T-helper 1 cell (primary cell): Measurements from ENCODE around the gene LRBA.
"Not testable (repeated sequence)": the region's sequence is repeated elsewhere in the genome, so short reads cannot be mapped to it uniquely, and the experiment has no call there.

Experiments used
- DNase-seq, 5 donors: peaks; one replicate each; pipeline ENCODE4 v3.0.0-alpha.2; 2012 to 2020

The LRBA gene

GRCh38 chr4:150784939-150785338 lies 230.1 kb downstream of the LRBA start:
- DNase-seq, result no peak

DNA sequence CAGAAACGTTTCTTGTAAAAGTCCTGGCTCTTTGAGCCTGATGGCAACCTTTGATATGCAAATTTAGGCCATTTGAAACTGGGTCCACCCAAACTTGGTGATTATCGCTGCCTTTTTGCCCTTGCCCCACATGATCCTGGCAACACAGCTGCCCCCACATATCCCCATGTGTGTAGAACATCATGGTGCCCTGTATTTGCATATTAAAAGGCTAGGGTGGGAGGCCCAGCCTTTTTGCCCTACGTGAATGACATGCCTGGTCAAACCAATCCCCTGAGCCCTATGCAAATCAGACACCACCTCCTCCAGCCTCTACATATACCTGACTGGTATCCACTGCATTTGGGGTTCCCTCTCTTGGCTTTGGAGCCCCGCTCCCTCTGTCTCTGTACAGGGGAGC lies 230.8 kb downstream of the LRBA start:
- DNase-seq, result no peak

DNA sequence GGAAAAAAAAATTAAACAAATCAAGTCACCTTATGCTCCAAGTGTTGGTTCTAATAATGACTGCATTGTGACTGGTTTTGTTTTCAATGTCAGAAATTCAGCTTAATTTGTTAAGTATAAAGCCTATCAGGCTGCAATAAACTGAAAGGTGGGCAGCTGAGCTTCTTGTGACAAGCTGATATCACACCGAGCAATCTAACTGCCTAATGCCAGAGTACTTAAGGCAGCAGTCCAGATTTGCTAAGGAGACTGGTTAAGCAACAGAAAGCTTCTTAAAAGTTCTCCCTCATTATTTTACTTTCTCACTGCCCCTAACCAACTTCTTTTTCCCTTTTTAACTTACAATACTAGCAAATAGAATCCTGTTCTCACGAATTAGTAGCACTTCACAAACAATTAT lies 232.2 kb downstream of the LRBA start:
- DNase-seq, result no peak

- no peak for DNase-seq
Measured at GRCh38 chr4:150782311-150782710, 232.8 kb downstream of the LRBA start.

GRCh38 chr4:150781191-150781590 lies 233.9 kb downstream of the LRBA start:
- no peak for DNase-seq

- DNase-seq, result no peak
Measured at GRCh38 chr4:150779707-150780106, 235.4 kb downstream of the LRBA start.

DNA sequence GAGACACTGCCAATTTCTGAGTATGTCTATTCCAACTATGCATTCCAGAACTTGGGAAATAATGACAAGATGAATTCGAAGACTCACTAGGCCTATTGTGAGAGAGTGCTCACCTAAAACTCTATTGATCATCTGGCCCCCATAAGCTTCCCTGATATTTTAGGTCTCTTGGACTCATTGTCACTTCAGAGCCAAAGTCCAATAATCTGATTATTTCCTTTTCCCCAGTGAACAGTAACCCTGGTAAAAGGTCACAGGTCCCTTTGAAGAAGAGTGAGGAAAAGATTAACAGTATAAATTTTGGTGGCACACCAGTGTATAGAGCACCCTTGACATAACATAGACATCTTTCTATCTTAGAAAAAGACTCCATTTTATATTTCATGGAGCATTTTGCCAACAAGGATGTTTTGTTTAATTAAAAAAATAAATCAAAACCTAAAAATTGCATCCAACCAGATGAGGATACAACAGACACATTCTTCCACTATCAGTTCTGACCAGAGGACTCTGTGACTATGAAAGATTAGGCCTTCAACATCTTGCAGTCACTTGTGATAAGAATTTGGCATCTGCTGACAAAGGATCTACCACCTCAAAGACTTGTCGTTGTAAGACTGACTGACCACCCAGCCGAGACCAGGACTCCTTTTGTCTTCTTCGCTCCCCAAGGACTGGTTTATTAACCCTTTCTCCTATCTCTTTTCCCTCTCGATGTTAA lies 241.2 kb downstream of the LRBA start:
- DNase-seq, result no peak

GRCh38 chr4:150773032-150773431 lies 242.1 kb downstream of the LRBA start:
- DNase-seq, result no peak

- DNase-seq, result no peak
Measured at GRCh38 chr4:150771382-150771781, 243.7 kb downstream of the LRBA start.

DNA sequence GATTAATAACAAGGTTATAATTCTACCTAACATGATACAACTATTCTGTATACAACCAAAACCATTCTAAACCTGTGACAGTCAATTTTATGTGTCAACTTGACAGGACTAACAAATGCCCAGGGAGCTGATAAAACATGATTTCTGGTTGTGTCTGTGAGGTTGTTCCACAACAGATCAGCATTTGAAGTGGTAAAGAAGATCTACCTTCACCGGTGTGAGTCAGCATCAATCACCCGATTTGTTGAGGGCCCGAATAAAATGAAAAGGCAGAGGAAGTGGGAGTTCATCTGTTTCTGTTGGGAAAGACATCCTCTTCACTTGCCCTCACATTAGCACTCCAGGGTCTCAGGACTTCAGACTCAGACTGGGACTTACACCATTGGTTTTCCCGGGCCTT lies 245.2 kb downstream of the LRBA start:
- no peak for DNase-seq

DNA sequence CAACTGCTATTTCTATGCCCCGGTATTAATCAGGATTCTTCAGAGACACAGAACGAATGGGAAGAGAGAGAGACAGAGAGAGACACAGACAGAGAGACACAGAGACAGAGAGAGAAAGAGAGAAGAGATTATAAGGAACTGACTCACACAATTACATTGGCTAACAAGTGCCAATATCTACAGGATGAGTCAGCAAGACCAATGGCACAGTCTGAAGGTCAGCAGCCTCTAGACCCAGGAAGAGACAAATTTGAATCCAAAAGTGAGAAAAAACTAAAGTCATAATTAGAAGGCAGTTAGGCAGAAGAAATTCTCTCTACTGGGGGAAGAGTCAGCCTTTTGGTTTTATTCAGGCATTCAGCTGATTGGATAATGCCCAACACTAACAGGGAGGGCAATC lies 245.8 kb downstream of the LRBA start:
- no peak for DNase-seq

GRCh38 chr4:150768497-150768896 lies 246.6 kb downstream of the LRBA start:
- DNase-seq, result no peak

DNA sequence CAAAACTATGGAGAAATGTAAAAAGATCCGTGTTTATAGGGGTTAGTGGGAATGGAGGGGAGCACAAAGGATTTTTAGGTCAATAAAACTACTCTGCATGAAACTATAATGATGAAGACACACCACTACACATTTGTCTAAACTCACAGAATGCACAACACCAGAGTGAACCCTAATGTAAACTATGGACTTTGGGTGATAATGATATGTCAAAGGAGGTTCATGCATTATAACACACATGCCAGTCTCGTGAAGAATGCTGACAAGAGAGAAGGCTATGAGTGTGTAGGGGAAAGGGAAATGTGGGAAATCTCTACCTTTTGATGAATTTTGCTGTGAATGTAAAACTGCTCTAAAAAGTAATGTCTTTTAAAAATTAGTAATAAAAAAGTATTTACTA lies 249.9 kb downstream of the LRBA start:
- no peak for DNase-seq

GRCh38 chr4:150751648-150752047 lies 263.4 kb downstream of the LRBA start:
- DNase-seq, result no peak

DNA sequence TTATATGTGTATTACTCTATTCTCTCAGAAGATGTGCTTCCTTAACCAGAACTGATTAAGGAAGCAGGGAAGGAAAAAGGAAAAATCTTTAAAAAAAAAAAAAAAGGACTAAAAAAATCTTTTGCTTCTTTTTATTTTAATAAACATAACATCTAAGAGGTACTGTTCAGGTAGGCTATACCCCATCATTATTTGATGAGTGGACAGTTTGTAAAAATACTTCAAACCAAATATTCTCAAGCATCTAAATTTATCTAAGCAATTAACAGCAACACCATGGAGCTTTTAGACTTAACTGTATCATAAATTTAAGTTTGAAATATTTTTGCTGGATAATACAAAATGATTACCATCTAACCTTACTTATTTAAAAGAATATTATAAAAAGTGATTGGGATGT lies 264.3 kb downstream of the LRBA start:
- DNase-seq, result no peak

GRCh38 chr4:150746156-150746555 lies 268.9 kb downstream of the LRBA start:
- DNase-seq, result no peak

DNA sequence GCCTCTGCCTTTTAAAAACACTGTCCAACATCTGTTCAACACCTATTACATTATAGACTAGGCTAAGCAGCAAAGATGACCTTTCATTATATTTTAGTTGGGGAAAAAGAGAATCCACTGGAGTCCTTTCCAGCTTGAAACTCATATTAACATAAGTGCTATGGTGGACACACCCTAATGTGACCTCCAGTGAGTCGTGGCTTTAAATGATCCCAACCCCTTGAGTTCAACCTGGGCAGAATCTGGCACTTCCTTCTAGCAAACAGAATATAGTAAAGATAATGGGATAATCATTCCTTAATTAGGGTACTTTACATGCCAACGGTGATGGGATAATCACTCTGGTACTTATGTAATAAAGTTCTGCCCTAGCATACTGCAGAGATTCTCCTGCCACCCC lies 270.5 kb downstream of the LRBA start:
- no peak for DNase-seq

DNA sequence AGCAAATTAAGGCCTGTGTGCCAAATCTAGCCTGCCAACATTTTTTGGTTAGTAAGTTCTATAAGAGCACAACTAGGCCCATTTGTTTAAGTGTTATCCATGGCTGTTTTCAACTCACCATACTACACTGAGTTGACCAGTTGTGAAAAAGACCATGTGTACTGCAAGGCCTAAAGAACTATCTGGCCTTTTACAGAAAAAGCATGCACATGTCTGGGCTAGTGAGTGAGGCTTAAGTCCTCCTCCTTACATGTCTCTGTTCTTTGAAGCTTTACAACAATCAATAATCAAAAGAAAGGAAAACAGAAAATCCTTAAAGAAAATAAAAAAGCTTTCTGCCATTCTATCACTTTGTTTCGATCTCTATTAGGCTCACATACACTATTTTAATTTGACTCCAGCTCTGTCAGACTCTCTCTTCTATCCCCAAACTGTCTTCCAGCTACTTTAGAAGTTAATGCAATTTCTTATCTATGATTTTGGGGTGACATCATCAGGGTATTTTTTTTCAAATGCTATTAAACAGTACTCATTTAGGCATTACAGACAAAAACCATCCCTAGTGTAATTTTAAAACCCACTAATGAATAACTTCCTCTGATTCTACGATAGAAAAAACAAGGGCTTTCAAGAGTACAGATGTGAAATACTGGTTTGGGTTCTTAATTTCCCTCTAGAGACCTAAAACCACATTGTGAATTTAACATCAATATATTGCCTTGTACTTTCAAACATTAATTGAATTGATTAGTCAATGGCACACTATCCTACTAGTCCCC lies 271.3 kb downstream of the LRBA start:
- DNase-seq, result no peak

GRCh38 chr4:150742930-150743329 lies 272.2 kb downstream of the LRBA start:
- not testable (repeated sequence) for DNase-seq

DNA sequence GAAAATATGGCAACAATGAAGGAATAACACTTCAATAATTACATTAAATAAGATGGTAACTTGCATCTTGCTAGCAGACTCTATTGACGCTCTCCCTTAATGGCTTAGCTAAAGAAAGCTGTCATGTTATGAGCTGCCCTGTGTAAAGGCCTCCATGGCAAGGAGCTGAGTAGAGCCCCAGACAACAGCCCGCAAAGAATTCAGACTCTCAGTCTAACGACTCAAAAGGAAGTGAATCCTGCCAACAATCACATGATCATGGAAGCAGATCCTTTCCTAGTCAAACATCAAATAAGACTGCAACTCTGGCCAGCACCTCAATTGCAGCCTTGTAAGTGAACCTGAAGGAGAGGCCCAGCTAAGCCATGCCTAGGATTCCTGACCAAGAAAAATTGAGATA lies 275.5 kb downstream of the LRBA start:
- no peak for DNase-seq

DNA sequence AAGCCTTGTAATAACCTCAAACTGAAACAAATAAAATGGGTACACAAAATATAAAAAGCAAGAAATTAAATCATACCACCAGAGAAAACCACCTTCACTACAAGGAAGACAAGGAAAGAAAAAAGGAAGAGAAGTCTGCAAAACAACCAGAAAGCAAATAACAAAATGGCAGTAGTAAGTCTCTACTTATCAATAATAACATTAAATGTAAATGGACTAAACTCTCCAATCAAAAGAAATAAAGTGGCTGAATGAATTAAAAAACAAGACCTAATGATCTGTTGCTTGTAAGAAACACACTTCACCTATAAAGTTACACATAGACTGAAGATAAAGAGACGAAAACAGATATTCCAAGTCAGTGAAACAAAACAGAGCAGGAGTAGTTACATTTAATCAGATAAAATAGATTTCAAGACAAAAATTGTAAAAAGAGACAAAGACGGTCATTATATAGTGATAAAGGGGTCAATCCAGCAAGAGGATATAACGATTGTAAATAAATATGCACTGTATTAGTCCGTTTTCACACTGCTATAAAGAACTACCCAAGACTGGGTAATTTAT lies 289.0 kb downstream of the LRBA start:
- no peak for DNase-seq

- DNase-seq, result no peak
Measured at GRCh38 chr4:150723727-150724411, 291.2 kb downstream of the LRBA start.

GRCh38 chr4:150722908-150723362 lies 292.1 kb downstream of the LRBA start:
- DNase-seq, result no peak
